Measurements from ENCODE around the gene RRAGC.
"Not testable (repeated sequence)": the region's sequence is repeated elsewhere in the genome, so short reads cannot be mapped to it uniquely, and the experiment has no call there.

DNA sequence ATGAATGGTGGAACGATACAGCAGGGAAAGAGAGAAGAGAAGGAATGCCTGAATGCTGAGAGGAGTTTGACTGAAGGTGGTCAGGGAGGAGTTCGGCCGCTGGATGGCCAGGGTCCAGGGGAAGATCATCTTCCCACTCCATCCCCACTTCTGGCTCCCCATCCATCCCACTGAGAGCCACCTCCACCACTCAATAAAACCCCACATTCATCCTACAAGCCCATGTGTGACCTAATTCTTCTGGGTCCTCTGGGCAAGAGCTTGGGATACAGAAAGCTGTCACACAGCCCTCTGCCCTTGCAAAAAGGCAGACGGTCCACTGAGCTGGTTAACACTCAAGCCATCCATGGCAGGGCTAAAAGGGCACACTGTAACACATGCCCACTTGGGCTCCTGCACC lies 48.1 kb downstream of the RRAGC start:
- TF ChIP-seq, protein P1, sequence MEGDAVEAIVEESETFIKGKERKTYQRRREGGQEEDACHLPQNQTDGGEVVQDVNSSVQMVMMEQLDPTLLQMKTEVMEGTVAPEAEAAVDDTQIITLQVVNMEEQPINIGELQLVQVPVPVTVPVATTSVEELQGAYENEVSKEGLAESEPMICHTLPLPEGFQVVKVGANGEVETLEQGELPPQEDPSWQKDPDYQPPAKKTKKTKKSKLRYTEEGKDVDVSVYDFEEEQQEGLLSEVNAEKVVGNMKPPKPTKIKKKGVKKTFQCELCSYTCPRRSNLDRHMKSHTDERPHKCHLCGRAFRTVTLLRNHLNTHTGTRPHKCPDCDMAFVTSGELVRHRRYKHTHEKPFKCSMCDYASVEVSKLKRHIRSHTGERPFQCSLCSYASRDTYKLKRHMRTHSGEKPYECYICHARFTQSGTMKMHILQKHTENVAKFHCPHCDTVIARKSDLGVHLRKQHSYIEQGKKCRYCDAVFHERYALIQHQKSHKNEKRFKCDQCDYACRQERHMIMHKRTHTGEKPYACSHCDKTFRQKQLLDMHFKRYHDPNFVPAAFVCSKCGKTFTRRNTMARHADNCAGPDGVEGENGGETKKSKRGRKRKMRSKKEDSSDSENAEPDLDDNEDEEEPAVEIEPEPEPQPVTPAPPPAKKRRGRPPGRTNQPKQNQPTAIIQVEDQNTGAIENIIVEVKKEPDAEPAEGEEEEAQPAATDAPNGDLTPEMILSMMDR (IDR thresholded peaks at IDR 0.05): not testable (repeated sequence)
- not testable (repeated sequence) for TF ChIP-seq POLR2A (IDR thresholded peaks at IDR 0.05)
